Panc1 (cell line): ENCODE measurements around the gene ATXN1.

Experiments used
- POLR2AphosphoS5 ChIP-seq: IDR thresholded peaks from 2 replicates; pipeline ENCODE4 v1.6.1; 2012; ENCODE audit warnings: mild to moderate bottlenecking, low read depth, low read length, moderate library complexity
- SIN3A ChIP-seq: IDR thresholded peaks from 2 replicates; pipeline ENCODE4 v1.6.1; 2012; ENCODE audit warnings: low read depth, mild to moderate bottlenecking, low read length, moderate library complexity, borderline replicate concordance; ENCODE audit not compliant: insufficient read depth
- TCF7L2 ChIP-seq: IDR thresholded peaks from 2 replicates; pipeline ENCODE4 v1.6.1; 2011; ENCODE audit warnings: mild to moderate bottlenecking, low read depth, low read length, inconsistent platforms
- TF ChIP-seq, protein P1 (sequence below): fragments of 450-650 bp; IDR thresholded peaks from 2 replicates; pipeline ENCODE4 v1.5.1; 2017; ENCODE audit warnings: mild to moderate bottlenecking
- TF ChIP-seq, protein P2 (sequence below), 2 experiments: IDR thresholded peaks; 2 replicates each; pipeline ENCODE4 v1.6.1; 2011 to 2012; ENCODE audit warnings: low read depth in 2 of 2, control low read depth in 1 of 2, low read length in 1 of 2, mild to moderate bottlenecking in 1 of 2, moderate library complexity in 1 of 2; ENCODE audit not compliant: insufficient read depth in 1 of 2

DNA sequence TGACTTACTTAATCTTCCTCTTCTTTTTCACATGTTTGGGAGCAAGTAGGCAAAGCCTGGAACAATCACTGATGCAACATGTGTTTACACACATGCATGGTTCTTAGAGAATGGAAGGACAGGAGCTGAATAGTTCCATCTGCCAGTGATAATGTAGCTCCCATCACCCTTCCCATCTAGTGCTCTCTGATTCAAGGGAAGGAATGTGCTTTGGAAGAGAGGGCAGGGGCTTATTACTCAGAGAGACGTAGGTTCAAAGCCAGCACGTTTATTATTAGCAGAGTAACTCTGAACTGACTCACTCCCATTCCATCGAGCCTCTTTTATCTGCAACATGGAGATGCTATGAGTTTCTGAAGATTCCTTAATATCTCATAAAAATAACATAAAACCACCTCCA lies 311.0 kb downstream of the ATXN1 start:
- TF ChIP-seq, protein P1, sequence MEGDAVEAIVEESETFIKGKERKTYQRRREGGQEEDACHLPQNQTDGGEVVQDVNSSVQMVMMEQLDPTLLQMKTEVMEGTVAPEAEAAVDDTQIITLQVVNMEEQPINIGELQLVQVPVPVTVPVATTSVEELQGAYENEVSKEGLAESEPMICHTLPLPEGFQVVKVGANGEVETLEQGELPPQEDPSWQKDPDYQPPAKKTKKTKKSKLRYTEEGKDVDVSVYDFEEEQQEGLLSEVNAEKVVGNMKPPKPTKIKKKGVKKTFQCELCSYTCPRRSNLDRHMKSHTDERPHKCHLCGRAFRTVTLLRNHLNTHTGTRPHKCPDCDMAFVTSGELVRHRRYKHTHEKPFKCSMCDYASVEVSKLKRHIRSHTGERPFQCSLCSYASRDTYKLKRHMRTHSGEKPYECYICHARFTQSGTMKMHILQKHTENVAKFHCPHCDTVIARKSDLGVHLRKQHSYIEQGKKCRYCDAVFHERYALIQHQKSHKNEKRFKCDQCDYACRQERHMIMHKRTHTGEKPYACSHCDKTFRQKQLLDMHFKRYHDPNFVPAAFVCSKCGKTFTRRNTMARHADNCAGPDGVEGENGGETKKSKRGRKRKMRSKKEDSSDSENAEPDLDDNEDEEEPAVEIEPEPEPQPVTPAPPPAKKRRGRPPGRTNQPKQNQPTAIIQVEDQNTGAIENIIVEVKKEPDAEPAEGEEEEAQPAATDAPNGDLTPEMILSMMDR = no peak
- TF ChIP-seq SIN3A (no peak), POLR2AphosphoS5 (no peak), TCF7L2 (no peak)
- TF ChIP-seq, protein P2, sequence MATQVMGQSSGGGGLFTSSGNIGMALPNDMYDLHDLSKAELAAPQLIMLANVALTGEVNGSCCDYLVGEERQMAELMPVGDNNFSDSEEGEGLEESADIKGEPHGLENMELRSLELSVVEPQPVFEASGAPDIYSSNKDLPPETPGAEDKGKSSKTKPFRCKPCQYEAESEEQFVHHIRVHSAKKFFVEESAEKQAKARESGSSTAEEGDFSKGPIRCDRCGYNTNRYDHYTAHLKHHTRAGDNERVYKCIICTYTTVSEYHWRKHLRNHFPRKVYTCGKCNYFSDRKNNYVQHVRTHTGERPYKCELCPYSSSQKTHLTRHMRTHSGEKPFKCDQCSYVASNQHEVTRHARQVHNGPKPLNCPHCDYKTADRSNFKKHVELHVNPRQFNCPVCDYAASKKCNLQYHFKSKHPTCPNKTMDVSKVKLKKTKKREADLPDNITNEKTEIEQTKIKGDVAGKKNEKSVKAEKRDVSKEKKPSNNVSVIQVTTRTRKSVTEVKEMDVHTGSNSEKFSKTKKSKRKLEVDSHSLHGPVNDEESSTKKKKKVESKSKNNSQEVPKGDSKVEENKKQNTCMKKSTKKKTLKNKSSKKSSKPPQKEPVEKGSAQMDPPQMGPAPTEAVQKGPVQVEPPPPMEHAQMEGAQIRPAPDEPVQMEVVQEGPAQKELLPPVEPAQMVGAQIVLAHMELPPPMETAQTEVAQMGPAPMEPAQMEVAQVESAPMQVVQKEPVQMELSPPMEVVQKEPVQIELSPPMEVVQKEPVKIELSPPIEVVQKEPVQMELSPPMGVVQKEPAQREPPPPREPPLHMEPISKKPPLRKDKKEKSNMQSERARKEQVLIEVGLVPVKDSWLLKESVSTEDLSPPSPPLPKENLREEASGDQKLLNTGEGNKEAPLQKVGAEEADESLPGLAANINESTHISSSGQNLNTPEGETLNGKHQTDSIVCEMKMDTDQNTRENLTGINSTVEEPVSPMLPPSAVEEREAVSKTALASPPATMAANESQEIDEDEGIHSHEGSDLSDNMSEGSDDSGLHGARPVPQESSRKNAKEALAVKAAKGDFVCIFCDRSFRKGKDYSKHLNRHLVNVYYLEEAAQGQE (IDR thresholded peaks at IDR 0.05; ENCODE audit: insufficient read depth in 1 of 2, low read depth in 2 of 2, low read length in 1 of 2) = no peak
